ENCODE data around the gene PRUNE2. TPM values are rescaled to one million over a fixed set of nuclear protein-coding genes. Genes with fewer than 3 reads are reported as not detected.

Gene PRUNE2
- total and polyA plus RNA-seq, 9 of the 15 experiments (the other 6 are each of a cell fraction or from before 2014, with no cell fraction given): 0.05 to 0.45 (median 0.18) TPM; not detected in 1

DNA sequence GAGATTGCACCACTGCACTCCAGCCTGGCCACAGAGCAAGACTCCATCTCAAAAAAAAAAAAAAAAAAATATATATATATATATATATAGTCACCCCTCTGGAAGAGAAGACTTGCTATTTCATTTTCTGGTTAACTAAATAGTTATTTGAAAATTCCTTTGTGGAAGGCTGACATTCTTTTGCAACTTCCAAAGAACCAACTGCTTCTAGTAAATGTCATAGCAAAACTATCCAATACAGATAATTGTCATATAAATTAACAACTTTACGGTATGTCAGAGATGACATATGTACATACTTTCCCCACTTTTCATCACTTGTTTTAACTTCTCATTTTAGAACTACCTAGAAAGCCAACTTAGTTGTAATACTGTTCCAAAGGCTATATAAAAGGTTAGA is 50.9 kb downstream of the PRUNE2 start:
- no peaks in the 10 kb centered on the region for H3K4me1 ChIP-seq (replicated peaks in 1 of 2; ENCODE audit: control insufficient read depth in 2 of 2, insufficient read depth in 2 of 2, low read length in 2 of 2)
- DNase-seq (ENCODE audit: extremely low read depth in 1 of 4, low spot score in 3 of 4) (no peak), ATAC-seq (no peak), FAIRE-seq (no peak)
- H3K4me2 ChIP-seq (ENCODE audit: insufficient read depth, low read length): no peak overlapping the region
- H3K36me3 ChIP-seq (ENCODE audit: control insufficient read depth, insufficient read depth, low read length): no peaks in the 10 kb centered on the region
- 0% methylated on average over 1 of the region's 1 CpG for WGBS (ENCODE audit: insufficient coverage, low coverage, missing lambda C conversion rate)
- intact Hi-C loops (cut with micrococcal nuclease) (no loop called here), in situ Hi-C loops (cut with MboI) (no loop called here)
- ChIA-PET POLR2A (no interaction called here), CTCF (ENCODE audit: low intra/inter-chr PET ratio) (no interaction called here)
- H3K27me3 ChIP-seq (ENCODE audit: control insufficient read depth in 2 of 2, insufficient read depth in 2 of 2, low read length in 2 of 2): no peaks in the 10 kb centered on the region
- no peaks in the 10 kb centered on the region for H3K9me1 ChIP-seq (ENCODE audit: control insufficient read depth, insufficient read depth, low read length)
- no peaks in the 10 kb centered on the region for H4K20me1 ChIP-seq (replicated peaks; ENCODE audit: control insufficient read depth, insufficient read depth, low read length)
- no peaks in the 10 kb centered on the region for H3K9me3 ChIP-seq (replicated peaks; ENCODE audit: control insufficient read depth, insufficient read depth, low read depth, low read length)
- no peak overlapping the region for H3K4me3 ChIP-seq
- no TSS peak for BruUV-seq (replicated peaks)
- no peak overlapping the region for H3K9ac ChIP-seq (ENCODE audit: insufficient read depth in 1 of 2, low read depth in 2 of 2, low read length in 2 of 2)
- H3K27ac ChIP-seq (ENCODE audit: extremely low read depth, low read depth, low read length): no peak overlapping the region
- H2AFZ ChIP-seq (ENCODE audit: low read depth, low read length): no peak overlapping the region
- no peaks in the 10 kb centered on the region for H3K79me2 ChIP-seq (ENCODE audit: control insufficient read depth, insufficient read depth, low read length)
- TF ChIP-seq, protein P1, sequence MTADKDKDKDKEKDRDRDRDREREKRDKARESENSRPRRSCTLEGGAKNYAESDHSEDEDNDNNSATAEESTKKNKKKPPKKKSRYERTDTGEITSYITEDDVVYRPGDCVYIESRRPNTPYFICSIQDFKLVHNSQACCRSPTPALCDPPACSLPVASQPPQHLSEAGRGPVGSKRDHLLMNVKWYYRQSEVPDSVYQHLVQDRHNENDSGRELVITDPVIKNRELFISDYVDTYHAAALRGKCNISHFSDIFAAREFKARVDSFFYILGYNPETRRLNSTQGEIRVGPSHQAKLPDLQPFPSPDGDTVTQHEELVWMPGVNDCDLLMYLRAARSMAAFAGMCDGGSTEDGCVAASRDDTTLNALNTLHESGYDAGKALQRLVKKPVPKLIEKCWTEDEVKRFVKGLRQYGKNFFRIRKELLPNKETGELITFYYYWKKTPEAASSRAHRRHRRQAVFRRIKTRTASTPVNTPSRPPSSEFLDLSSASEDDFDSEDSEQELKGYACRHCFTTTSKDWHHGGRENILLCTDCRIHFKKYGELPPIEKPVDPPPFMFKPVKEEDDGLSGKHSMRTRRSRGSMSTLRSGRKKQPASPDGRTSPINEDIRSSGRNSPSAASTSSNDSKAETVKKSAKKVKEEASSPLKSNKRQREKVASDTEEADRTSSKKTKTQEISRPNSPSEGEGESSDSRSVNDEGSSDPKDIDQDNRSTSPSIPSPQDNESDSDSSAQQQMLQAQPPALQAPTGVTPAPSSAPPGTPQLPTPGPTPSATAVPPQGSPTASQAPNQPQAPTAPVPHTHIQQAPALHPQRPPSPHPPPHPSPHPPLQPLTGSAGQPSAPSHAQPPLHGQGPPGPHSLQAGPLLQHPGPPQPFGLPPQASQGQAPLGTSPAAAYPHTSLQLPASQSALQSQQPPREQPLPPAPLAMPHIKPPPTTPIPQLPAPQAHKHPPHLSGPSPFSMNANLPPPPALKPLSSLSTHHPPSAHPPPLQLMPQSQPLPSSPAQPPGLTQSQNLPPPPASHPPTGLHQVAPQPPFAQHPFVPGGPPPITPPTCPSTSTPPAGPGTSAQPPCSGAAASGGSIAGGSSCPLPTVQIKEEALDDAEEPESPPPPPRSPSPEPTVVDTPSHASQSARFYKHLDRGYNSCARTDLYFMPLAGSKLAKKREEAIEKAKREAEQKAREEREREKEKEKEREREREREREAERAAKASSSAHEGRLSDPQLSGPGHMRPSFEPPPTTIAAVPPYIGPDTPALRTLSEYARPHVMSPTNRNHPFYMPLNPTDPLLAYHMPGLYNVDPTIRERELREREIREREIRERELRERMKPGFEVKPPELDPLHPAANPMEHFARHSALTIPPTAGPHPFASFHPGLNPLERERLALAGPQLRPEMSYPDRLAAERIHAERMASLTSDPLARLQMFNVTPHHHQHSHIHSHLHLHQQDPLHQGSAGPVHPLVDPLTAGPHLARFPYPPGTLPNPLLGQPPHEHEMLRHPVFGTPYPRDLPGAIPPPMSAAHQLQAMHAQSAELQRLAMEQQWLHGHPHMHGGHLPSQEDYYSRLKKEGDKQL (CRISPR knock-in tag; IDR thresholded peaks at IDR 0.05; ENCODE audit: borderline replicate concordance): no peak
- TF ChIP-seq, protein P2, sequence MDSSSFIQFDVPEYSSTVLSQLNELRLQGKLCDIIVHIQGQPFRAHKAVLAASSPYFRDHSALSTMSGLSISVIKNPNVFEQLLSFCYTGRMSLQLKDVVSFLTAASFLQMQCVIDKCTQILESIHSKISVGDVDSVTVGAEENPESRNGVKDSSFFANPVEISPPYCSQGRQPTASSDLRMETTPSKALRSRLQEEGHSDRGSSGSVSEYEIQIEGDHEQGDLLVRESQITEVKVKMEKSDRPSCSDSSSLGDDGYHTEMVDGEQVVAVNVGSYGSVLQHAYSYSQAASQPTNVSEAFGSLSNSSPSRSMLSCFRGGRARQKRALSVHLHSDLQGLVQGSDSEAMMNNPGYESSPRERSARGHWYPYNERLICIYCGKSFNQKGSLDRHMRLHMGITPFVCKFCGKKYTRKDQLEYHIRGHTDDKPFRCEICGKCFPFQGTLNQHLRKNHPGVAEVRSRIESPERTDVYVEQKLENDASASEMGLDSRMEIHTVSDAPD (CRISPR knock-in tag; IDR thresholded peaks at IDR 0.05): no peak
- TF ChIP-seq IRF2 (CRISPR knock-in tag; IDR thresholded peaks at IDR 0.05) (no peak), PHF20 (IDR thresholded peaks at IDR 0.05; ENCODE audit: partially characterized antibody) (no peak), TCF7L2 (IDR thresholded peaks at IDR 0.05; ENCODE audit: low read depth, low read length) (no peak), TAF1 (IDR thresholded peaks at IDR 0.05; ENCODE audit: control insufficient read depth, extremely low read depth, insufficient read depth, low read length, severe bottlenecking) (no peak), U2AF2 (optimal IDR thresholded peaks at IDR 0.05; ENCODE audit: low read depth, low read length) (no peak)
- TF ChIP-seq, protein P3, sequence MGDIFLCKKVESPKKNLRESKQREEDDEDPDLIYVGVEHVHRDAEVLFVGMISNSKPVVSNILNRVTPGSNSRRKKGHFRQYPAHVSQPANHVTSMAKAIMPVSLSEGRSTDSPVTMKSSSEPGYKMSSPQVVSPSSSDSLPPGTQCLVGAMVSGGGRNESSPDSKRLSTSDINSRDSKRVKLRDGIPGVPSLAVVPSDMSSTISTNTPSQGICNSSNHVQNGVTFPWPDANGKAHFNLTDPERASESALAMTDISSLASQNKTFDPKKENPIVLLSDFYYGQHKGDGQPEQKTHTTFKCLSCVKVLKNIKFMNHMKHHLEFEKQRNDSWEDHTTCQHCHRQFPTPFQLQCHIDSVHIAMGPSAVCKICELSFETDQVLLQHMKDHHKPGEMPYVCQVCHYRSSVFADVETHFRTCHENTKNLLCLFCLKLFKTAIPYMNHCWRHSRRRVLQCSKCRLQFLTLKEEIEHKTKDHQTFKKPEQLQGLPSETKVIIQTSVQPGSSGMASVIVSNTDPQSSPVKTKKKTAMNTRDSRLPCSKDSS (IDR thresholded peaks at IDR 0.05; ENCODE audit: low read depth, partially characterized antibody): no peak
- TF ChIP-seq, protein P4, sequence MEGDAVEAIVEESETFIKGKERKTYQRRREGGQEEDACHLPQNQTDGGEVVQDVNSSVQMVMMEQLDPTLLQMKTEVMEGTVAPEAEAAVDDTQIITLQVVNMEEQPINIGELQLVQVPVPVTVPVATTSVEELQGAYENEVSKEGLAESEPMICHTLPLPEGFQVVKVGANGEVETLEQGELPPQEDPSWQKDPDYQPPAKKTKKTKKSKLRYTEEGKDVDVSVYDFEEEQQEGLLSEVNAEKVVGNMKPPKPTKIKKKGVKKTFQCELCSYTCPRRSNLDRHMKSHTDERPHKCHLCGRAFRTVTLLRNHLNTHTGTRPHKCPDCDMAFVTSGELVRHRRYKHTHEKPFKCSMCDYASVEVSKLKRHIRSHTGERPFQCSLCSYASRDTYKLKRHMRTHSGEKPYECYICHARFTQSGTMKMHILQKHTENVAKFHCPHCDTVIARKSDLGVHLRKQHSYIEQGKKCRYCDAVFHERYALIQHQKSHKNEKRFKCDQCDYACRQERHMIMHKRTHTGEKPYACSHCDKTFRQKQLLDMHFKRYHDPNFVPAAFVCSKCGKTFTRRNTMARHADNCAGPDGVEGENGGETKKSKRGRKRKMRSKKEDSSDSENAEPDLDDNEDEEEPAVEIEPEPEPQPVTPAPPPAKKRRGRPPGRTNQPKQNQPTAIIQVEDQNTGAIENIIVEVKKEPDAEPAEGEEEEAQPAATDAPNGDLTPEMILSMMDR (IDR thresholded peaks at IDR 0.05 in 2 of 3, conservative IDR thresholded peaks at IDR 0.05 in 1 of 3; ENCODE audit: insufficient read depth in 2 of 3, low read depth in 1 of 3, low read length in 3 of 3): no peak
- TF ChIP-seq, protein P5, sequence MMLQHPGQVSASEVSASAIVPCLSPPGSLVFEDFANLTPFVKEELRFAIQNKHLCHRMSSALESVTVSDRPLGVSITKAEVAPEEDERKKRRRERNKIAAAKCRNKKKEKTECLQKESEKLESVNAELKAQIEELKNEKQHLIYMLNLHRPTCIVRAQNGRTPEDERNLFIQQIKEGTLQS (IDR thresholded peaks at IDR 0.05): no peak
- TF ChIP-seq, protein P5 (CRISPR knock-in tag; conservative IDR thresholded peaks at IDR 0.05): no peak

Data from K562 (cell line).